GM12891 (cell line): Measurements from ENCODE around the gene OMA1.

Experiments used
- PAX5 ChIP-seq: IDR thresholded peaks from 2 replicates; pipeline ENCODE4 v1.6.1; 2011; ENCODE audit warnings: low read length, moderate library complexity, mild to moderate bottlenecking; ENCODE audit not compliant: insufficient read depth, severe bottlenecking
- POLR2A ChIP-seq: IDR thresholded peaks from 2 replicates; pipeline ENCODE4 v1.6.1; 2011; ENCODE audit warnings: low read depth, low read length, control low read depth
- POLR2AphosphoS5 ChIP-seq: IDR thresholded peaks from 2 replicates; pipeline ENCODE4 v1.6.1; 2011; ENCODE audit warnings: low read depth, low read length, control low read depth
- SPI1 ChIP-seq: IDR thresholded peaks from 2 replicates; pipeline ENCODE4 v1.6.1; 2011; ENCODE audit warnings: low read depth, low read length, control low read depth
- TAF1 ChIP-seq: IDR thresholded peaks from 2 replicates; pipeline ENCODE4 v1.6.1; 2011; ENCODE audit warnings: low read depth, low read length, control low read depth

DNA sequence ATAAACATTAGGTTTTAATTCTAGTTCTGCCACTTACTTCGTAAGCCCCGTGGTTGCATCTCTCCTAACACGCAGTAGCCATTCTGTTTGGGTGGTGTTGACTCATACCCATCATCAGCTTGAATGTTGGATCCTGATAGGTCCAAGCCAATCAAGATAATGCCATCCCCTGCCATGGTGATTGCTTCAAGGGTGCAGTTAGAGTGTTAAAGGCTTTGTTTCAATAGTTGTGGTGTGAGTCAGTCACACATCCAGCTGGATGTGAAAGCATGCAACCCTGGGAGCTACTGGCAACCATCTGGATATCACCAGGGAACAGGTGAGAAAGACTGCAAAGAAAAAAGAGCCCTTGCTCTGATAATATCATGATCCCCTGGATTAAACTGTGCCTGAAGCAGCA, 69.1 kb downstream of the OMA1 start:
- no peak for TF ChIP-seq POLR2AphosphoS5
- no peak for TF ChIP-seq POLR2A
- no peak for TF ChIP-seq SPI1
- TF ChIP-seq PAX5: no peak
- no peak for TF ChIP-seq TAF1
